Nephron (organoid): ENCODE measurements around the gene ABHD15.

Experiments
- H3K27ac Mint-ChIP-seq, 3 experiments: 2 replicates each; pipeline ENCODE4 v1.8.0; 2020; ENCODE audit warnings: mixed read lengths in 3 of 3, mild to moderate bottlenecking in 2 of 3, moderate library complexity in 1 of 3
- H3K27me3 Mint-ChIP-seq: 2 replicates; pipeline ENCODE4 v1.8.0; 2021; ENCODE audit warnings: low read depth, mild to moderate bottlenecking, moderate library complexity, mixed read lengths
- H3K36me3 Mint-ChIP-seq: 2 replicates; pipeline ENCODE4 v1.8.0; 2020; ENCODE audit warnings: low read depth, mixed read lengths
- H3K4me1 Mint-ChIP-seq: 2 replicates; pipeline ENCODE4 v1.8.0; 2020; ENCODE audit warnings: mixed read lengths
- H3K4me3 Mint-ChIP-seq, 3 experiments: 2 replicates each; pipeline ENCODE4 v1.8.0; 2020; ENCODE audit warnings: mild to moderate bottlenecking in 3 of 3, mixed read lengths in 3 of 3, moderate library complexity in 2 of 3
- H3K9me3 Mint-ChIP-seq: 2 replicates; pipeline ENCODE4 v1.8.0; 2020; ENCODE audit warnings: mixed read lengths
- CTCF ChIP-seq, 3 experiments: fragments of 200-600 bp; sonication (generic); IDR thresholded peaks; one replicate each; pipeline ENCODE4 v1.5.0; 2021; ENCODE audit warnings: antibody characterized with exemption in 3 of 3; ENCODE audit not compliant: unreplicated experiment in 3 of 3

The ABHD15 gene

GRCh38 chr17:29544066-29544465 lies 22.8 kb downstream of the ABHD15 start:
- no peak for TF ChIP-seq CTCF (IDR thresholded peaks at IDR 0.05; ENCODE audit: unreplicated experiment in 3 of 3)
- Mint-ChIP-seq H3K27ac (no peak overlapping the region), H3K9me3 (no peaks in the 10 kb centered on the region), H3K4me1 (peaks cover 10% of the 10 kb centered on the region), H3K4me3 (no peak overlapping the region), H3K36me3 (peaks cover 53% of the 10 kb centered on the region), H3K27me3 (no peaks in the 10 kb centered on the region)

- no peak for TF ChIP-seq CTCF (IDR thresholded peaks at IDR 0.05; ENCODE audit: unreplicated experiment in 3 of 3)
- H3K27me3 Mint-ChIP-seq: no peaks in the 10 kb centered on the region
- H3K4me3 Mint-ChIP-seq: no peak overlapping the region
- H3K36me3 Mint-ChIP-seq: peaks cover 63% of the 10 kb centered on the region
- peaks cover 3% of the 10 kb centered on the region for H3K9me3 Mint-ChIP-seq
- no peak overlapping the region for H3K27ac Mint-ChIP-seq
- H3K4me1 Mint-ChIP-seq: no peaks in the 10 kb centered on the region
Measured at GRCh38 chr17:29533976-29534375, 32.9 kb downstream of the ABHD15 start.

- H3K4me3 Mint-ChIP-seq: no peak overlapping the region
Measured at GRCh38 chr17:29526322-29526721, 40.5 kb downstream of the ABHD15 start.

GRCh38 chr17:29524692-29525091 lies 42.1 kb downstream of the ABHD15 start:
- Mint-ChIP-seq H3K9me3 (no peaks in the 10 kb centered on the region), H3K4me1 (no peaks in the 10 kb centered on the region), H3K4me3 (no peak overlapping the region), H3K36me3 (peaks cover 62% of the 10 kb centered on the region), H3K27me3 (no peaks in the 10 kb centered on the region), H3K27ac (peak overlapping the region in 2 of 3 experiments; percentile 48 to 60)
- no peak for TF ChIP-seq CTCF (IDR thresholded peaks at IDR 0.05; ENCODE audit: unreplicated experiment in 3 of 3)

More at GRCh38 chr17:29526322-29526721, 40.5 kb downstream of the ABHD15 start:
- no peak overlapping the region for H3K27ac Mint-ChIP-seq
- no peak for TF ChIP-seq CTCF (IDR thresholded peaks at IDR 0.05; ENCODE audit: unreplicated experiment in 3 of 3)
- no peaks in the 10 kb centered on the region for H3K27me3 Mint-ChIP-seq
- H3K36me3 Mint-ChIP-seq: peaks cover 64% of the 10 kb centered on the region
- no peaks in the 10 kb centered on the region for H3K4me1 Mint-ChIP-seq
- no peaks in the 10 kb centered on the region for H3K9me3 Mint-ChIP-seq

GRCh38 chr17:29518359-29518758 lies 48.5 kb downstream of the ABHD15 start:
- no peak overlapping the region for H3K4me3 Mint-ChIP-seq

More at GRCh38 chr17:29518359-29518758, 48.5 kb downstream of the ABHD15 start:
- H3K27me3 Mint-ChIP-seq: no peaks in the 10 kb centered on the region
- H3K36me3 Mint-ChIP-seq: peaks cover 59% of the 10 kb centered on the region
- H3K4me1 Mint-ChIP-seq: no peaks in the 10 kb centered on the region
- no peak for TF ChIP-seq CTCF (IDR thresholded peaks at IDR 0.05; ENCODE audit: unreplicated experiment in 3 of 3)
- no peaks in the 10 kb centered on the region for H3K9me3 Mint-ChIP-seq
- H3K27ac Mint-ChIP-seq: no peak overlapping the region
